Stimulated activated CD4-positive, alpha-beta T cell treated with anti-CD3 and anti-CD28 coated beads, Interleukin-15, amount 100 ng/mL, for 48 hours (primary cell): ENCODE results near the gene ABCA10.
"Not testable (repeated sequence)": the region's sequence is repeated elsewhere in the genome, so short reads cannot be mapped to it uniquely, and the experiment has no call there.

Experiments used
- DNase-seq, 2 donors: peaks; one replicate each; pipeline ENCODE4 v3.0.0-alpha.2; 2020; ENCODE audit warnings: low read depth in 2 of 2

ABCA10 gene

DNA sequence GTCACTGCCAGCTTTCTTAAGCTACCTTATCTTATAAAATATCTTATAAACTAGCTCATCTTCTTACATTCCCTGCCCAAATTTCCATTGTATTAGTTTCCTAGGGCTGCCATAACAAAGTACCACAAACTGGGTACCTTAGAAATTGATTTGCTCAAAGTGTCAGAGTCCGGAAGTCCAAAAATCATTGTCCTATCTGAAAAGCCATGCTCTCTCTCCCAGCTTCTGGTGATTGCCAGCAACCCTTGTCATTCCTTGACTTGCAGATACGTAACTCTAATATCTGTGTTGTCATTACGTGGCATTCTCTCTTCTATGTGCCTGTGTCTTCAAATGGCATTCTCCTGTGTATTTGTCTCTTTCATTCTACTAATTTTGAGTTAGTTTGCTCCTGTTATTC lies 2.3 kb upstream of the ABCA10 start:
- no peak for DNase-seq

DNA sequence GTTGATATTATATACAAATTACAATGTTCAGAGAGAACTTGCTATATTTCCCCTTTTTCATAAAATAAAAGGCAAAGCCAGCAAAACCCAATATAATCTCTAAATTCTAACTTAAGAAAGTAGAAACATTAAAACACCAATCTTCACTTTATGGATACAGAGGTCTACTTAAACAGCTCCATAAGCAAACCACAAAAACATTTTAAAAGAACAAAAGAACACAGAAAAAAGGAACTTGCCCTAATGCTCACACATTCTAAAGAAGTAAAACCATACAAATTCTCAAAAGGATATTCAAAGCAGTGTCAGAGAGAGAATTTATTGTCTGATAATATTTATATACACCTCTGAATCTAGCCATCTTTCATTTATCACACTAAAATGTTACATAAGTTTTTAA lies 606 bp downstream of the ABCA10 start:
- DNase-seq, result no peak

GRCh38 chr17:69227541-69227940 lies 1.1 kb downstream of the ABCA10 start:
- DNase-seq, result no peak

DNA sequence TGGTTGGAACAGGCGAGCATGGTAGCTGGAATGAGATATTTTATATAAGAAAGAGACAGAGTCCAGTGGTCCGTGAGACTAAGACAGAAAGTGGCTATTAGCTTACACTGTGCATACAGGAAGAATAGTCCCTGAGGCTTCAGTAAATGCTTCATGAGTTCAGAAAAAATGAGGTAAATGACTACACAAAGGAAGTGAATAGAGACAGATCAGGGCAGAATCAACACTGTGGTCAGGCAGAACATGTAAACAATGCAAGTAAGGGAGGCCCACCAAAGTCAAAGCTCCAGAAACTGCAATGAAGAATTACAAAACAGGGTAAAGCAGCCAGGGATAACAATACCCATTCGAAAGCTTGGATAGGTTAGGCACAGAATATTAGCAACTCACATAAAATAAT lies 4.8 kb downstream of the ABCA10 start:
- no peak for DNase-seq

DNA sequence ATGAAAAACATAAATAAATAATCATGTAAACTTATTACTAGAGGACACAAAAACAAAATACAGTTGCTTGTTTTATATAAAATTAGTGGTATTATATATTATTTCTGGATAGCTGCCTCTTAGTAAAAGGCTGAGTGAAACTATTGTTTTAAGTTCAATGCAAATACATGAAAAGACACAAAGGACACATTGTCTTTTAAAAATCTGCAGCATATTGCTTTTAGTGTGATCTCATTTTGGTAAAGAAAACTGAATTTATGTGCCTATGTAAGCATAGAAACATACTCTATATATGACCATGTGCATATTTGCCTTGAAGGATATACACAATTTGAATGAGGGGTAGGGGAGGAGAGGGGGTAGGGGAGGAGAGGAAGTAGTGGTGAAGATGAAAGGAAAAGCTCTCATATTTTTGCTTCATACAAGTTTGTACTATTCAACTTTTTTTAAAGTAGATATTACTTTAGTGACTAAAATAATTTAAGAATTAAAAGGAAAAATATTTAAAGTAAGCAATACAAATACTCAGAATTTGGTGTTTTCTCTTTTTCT lies 5.8 kb downstream of the ABCA10 start:
- DNase-seq, result no peak

- no peak for DNase-seq
These were observed 8.5 kb downstream of the ABCA10 start for GRCh38 chr17:69220098-69220497.

DNA sequence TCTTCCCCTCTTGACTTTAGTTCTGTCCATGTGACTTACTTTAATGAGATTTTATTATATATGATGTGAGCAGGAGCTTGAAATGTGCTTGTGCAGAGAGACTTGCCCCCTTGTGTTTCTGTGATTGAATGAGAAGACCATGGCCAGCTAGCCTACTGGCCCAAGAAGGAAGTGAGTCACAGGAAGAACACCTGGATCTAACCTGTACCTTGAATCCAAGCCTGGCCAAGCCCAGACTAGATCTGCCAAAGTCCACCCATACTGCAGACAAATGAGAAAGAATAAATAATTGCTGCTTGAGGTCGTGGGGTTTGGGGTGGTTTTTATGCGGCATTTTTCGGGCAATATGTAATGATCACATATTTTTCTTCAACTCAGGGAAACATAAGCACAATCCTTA lies 9.6 kb downstream of the ABCA10 start:
- no peak for DNase-seq

- no peak for DNase-seq
These were observed 15.4 kb downstream of the ABCA10 start for GRCh38 chr17:69213059-69213813.

- no peak for DNase-seq
These were observed 20.0 kb downstream of the ABCA10 start for GRCh38 chr17:69208640-69209039.

DNA sequence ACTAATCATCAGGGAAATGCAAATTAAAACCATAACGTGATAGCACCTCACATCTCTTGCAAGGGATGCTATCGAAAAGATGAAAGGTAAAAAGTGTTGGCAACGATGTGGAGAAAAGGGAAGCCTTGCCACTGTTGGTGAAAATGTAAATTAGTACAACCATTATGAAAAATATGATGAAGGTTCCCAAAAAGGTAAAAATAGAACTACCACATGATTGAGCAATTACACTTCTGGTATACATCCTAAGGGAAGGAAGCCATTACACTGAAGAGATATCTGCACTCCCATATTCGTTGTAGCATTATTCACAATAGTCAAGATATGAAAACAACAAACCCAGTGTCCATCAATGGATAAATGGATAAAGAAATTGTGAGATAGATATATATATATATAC lies 21.5 kb downstream of the ABCA10 start:
- DNase-seq, result no peak

DNA sequence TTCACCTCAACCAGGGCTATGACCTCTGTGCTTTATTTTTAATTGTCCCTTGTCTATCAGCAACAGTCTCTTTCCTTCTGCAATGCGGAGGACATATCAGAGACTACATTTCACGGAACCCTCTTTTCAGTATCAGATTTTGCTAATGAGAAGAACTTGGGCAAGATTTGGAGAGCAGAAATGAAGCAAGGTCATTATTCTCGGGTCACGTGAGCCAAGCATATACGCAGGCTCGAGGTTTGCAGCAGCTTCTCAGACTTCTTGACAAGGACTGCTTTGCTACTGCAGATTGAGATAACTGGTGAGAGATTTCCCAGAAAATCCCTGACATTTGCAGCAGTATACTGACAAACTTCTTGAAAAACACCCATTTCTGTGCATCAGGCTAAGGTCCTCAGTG lies 30.4 kb downstream of the ABCA10 start:
- DNase-seq, result no peak

DNA sequence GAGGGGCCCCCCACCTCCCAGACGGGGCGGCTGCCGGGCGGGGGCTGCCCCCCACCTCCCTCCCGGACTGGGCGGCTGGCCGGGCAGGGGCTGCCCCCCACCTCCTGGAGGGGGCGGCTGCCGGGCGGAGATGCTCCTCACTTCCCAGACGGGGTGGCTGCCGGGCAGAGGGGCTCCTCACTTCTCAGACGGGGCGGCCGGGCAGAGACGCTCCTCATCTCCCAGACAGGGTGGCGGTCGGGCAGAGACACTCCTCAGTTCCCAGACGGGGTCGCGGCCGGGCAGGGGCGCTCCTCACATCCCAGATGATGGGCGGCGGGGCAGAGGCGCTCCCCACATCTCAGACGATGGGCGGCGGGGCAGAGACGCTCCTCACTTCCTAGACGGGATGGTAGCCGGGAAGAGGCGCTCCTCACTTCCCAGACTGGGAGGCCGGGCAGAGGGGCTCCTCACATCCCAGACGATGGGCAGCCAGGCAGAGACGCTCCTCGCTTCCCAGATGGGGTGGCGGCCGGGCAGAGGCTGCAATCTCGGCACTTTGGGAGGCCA lies 32.4 kb downstream of the ABCA10 start:
- not testable (repeated sequence) for DNase-seq

GRCh38 chr17:69192754-69193153 lies 35.9 kb downstream of the ABCA10 start:
- no peak for DNase-seq

- DNase-seq, result no peak
These were observed 39.8 kb downstream of the ABCA10 start for GRCh38 chr17:69188796-69189195.

DNA sequence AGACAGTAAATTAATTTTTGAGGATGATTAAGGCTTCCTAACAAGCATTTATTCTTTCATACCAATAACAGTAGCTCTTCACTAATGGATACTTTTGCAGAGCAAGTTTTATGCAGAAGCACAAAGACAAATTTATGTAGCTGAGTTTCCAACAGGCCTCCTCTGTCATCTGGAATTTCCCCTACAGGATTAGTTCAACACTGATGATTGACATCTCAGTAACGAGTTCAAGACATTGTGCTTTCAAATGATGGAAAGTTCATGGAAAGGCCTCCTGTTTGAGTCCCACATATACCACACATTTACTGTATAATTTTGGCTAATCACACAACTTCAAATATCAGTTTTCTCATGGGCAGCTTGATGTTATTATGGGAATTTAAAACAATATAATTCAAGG lies 40.6 kb downstream of the ABCA10 start:
- no peak for DNase-seq

DNA sequence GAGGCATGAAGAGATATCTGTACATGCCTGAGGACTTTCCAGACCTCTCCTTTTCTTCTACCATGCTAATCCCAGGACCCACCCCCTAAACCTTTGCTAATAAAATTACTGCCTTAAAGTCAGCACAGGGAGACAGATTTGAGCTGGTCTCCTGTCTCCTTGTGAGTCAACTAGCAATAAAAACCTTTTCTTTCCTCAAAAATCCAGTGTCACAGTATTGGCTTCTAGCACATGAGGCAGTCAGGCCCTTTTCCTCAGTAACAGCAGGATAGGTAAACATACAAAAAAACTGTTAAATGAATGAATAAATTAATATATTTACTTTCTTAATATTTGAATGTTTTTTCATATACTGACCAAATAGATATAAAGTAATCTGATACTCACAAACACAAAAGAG lies 41.3 kb downstream of the ABCA10 start:
- no peak for DNase-seq

DNA sequence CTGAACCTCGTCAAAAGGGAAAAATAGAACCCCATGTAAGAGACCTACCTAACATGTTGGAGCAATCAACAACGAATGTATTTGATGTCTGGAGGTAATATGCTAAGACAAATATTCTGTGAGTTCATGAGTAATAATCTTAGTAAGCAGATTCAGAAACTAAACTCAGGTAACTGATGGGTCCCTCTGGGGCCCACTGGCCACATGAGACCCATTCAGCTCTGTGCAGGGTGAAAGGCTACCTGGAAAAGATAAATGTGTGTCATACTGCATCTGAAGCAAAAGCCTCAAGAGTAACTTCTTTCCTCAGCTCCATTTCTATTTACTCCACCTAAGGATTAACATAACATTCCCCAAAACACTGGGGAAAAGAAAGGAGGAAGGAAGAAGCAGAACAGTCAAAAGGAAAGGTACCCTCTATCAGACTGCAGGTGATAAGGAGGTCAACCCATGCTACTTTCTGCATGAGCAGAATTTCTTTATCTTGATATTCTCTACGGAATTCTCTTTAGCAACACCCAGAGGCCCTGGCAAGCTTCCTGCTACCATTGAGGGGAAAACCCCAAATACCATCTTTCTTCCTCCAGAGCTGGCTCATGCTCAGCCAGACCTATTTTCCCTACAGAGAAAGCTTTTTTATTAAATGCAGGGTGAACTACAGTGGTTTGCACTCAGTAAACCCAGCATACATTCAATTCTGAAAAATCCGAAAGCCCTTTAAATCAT lies 49.2 kb downstream of the ABCA10 start:
- DNase-seq, result no peak

GRCh38 chr17:69176457-69176795 lies 52.2 kb downstream of the ABCA10 start:
- DNase-seq, result no peak

DNA sequence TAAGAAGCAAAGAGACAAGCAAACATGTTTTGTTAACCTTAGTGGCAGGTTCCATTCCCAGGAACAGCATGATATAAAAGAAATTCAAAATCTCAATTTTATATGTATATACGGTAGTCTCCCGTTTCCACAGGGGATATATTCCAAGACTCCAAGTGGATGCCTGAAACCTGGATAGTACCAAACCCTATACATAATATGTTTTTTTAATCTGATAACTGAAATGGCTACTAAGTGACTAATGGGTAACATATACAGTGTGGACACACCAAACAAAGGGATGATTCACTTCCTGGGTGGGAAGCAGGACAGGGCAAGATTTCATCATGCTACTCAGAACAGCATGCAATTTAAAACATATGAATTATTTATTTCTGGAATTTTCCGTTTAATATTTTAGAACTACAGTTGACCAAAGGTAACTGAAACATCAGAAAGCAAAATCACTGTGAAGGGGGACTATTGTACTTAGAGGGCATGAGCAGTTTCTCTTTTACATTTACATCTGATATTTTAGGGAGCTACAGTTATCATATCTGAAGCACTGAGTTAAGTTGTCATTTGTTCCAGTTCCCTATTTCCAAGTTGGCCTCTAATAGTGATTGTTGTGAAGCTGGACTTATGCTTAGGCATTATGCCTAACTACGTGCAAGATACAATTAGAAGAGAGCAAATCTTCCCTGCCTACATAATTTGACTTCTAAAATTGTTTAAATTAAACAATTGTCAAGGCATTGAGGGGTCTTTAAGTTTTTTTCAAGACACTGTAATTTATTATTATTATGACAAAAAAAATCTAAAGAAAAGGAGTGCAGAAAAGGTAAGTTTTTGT lies 52.8 kb downstream of the ABCA10 start:
- DNase-seq, result no peak

DNA sequence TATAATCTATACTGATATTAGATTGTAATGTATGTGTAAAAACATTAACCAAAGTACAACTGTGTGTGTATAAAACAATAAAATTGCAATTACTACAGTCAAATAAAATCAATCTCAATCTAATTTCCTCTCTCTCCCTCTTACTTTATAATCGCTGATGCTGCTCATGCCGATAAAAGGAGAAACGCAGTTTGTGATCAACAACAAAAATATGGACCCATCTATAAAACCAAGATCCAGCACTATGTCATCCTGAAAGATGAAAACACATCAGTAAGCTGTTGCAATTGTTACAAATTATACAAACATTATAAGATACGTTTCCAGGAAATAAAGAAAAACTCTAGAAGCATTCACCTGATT lies 53.4 kb downstream of the ABCA10 start:
- DNase-seq, result no peak

DNA sequence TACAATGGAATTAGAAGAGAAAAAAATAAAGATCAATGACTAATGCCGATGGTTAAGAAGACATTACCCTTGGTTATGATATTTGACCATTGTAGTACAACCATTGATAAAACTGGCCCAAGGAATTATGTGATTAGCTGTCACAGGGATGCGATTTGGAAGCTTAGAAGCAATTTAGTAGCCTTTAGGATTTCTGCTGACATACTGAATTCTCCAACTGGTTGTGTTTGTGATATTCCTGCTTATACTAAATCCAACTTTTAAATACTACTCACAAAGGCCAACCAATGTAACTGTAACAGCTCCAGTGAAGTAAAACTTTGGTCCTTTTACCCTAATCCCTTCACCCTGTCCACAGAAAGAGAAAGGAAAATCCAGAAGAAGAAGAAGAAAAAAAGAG lies 55.5 kb downstream of the ABCA10 start:
- DNase-seq, result no peak

- no peak for DNase-seq
These were observed 58.2 kb downstream of the ABCA10 start for GRCh38 chr17:69170377-69170776.
